Measurements from ENCODE around the gene C11orf91.
"Not testable (repeated sequence)": the region's sequence is repeated elsewhere in the genome, so short reads cannot be mapped to it uniquely, and the experiment has no call there.

- not testable (repeated sequence) for TF ChIP-seq CTCF (IDR thresholded peaks at IDR 0.05; ENCODE audit: extremely low read depth in 1 of 2, insufficient read depth in 1 of 2, low read depth in 1 of 2, low read length in 2 of 2); EZH2 (IDR thresholded peaks at IDR 0.05; ENCODE audit: borderline replicate concordance, low read depth, low read length, severe bottlenecking)
These were observed 26.9 kb upstream of the C11orf91 start for GRCh38 chr11:33727539-33727938.

Measured in endothelial cell of umbilical vein (primary cell).